Adrenal gland (tissue), 5 donors: ENCODE data around the gene KLF13.

ENCODE experiments used
- CTCF ChIP-seq, 6 experiments: fragments of 450-650 bp in 4 of 6; fragments of 200-600 bp in 2 of 6; sonication (generic) in 1 of 6; IDR thresholded peaks; 1 replicate in 5 of 6; 2 replicates in 1 of 6; pipeline versions ENCODE4 v1.5.1 to v1.8.0; 2016 to 2021; ENCODE audit warnings: antibody characterized with exemption in 6 of 6, mild to moderate bottlenecking in 2 of 6, moderate library complexity in 1 of 6
- POLR2A ChIP-seq, 2 donors: fragments of 450-650 bp; IDR thresholded peaks; one replicate each; pipeline ENCODE4 v1.6.1; 2017; ENCODE audit warnings: antibody characterized with exemption in 2 of 2, mild to moderate bottlenecking in 2 of 2, moderate library complexity in 1 of 2
- donor health status: DM: no; HTN: no; CAD: no.

GRCh38 chr15:31360843-31361763 lies 34.5 kb downstream of the KLF13 start:
- no peak for TF ChIP-seq CTCF (IDR thresholded peaks at IDR 0.05)
- no peak for TF ChIP-seq POLR2A (IDR thresholded peaks at IDR 0.05)
